RWPE2 (cell line): Measurements from ENCODE around the gene KREMEN1.

Source experiments
- ATAC-seq: fragments of 200-7000 bp; cut with Tn5 transposase; 3 replicates; pipeline ENCODE4 v1.9.1; 2021; ENCODE audit warnings: low read depth
- DNase-seq: peaks from one replicate; pipeline ENCODE4 v3.0.0-alpha.2; 2020; ENCODE audit warnings: low spot score
- H3K27ac ChIP-seq: fragments of 450-650 bp; 2 replicates; pipeline ENCODE4 v1.5.1; 2017; ENCODE audit warnings: mild to moderate bottlenecking; ENCODE audit not compliant: poor library complexity, severe bottlenecking
- H3K27me3 ChIP-seq: fragments of 250-450 bp; sonication (Bioruptor Pico); 2 replicates; pipeline ENCODE4 v1.5.1; 2021; ENCODE audit warnings: mild to moderate bottlenecking, moderate library complexity; ENCODE audit not compliant: insufficient read depth, poor library complexity, severe bottlenecking
- H3K36me3 ChIP-seq: fragments of 250-450 bp; sonication (Bioruptor Pico); 2 replicates; pipeline ENCODE4 v1.5.1; 2020; ENCODE audit warnings: low read depth, mild to moderate bottlenecking, moderate library complexity
- H3K4me1 ChIP-seq: fragments of 250-450 bp; sonication (Bioruptor Pico); 2 replicates; pipeline ENCODE4 v1.5.1; 2021; ENCODE audit warnings: mild to moderate bottlenecking, moderate library complexity; ENCODE audit not compliant: insufficient read depth, poor library complexity, severe bottlenecking
- H3K4me3 ChIP-seq: fragments of 250-450 bp; sonication (Bioruptor Pico); 2 replicates; pipeline ENCODE4 v1.5.1; 2021; ENCODE audit warnings: mild to moderate bottlenecking, moderate library complexity; ENCODE audit not compliant: severe bottlenecking
- H3K9me3 ChIP-seq: fragments of 250-450 bp; sonication (Bioruptor Pico); 2 replicates; pipeline ENCODE4 v1.5.1; 2021; ENCODE audit warnings: mild to moderate bottlenecking, moderate library complexity; ENCODE audit not compliant: severe bottlenecking
- TF ChIP-seq, protein P1 (sequence below): fragments of 450-650 bp; IDR thresholded peaks from one replicate; pipeline ENCODE4 v1.5.1; 2017; ENCODE audit warnings: mild to moderate bottlenecking, moderate library complexity; ENCODE audit not compliant: poor library complexity, severe bottlenecking

The KREMEN1 gene

DNA sequence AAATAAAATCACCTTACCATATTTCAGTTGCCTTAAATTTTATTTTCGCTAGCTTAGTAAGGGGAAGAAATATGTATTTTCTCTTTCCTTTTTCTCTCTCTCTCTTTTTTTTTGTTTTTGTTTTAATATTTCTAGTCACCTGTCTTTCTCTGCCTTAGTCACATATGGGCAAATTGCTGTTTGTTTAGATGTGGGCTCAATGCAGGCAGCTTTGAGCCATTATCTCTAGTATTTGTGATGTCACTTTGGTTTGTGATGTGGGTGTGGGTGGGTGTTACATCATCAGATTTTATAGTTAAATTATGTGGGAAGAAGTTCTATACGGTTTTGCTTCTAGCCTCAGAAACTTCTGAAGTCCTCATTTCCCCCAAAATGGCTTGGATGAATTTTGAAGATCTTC is 11.1 kb upstream of the KREMEN1 start, which contains the start of gene C22orf31:
TSS of gene C22orf31 (minus strand) at position 59 of the 400 bp plus-strand sequence. CDS start at position 20, 39 bp downstream.
- Histone ChIP-seq H3K36me3 (no peaks in the 10 kb centered on the region), H3K4me3 (no peak within 1 kb of the TSS), H3K27ac (no peak within 1 kb of the TSS), H3K27me3 (no peaks in the 10 kb centered on the region), H3K9me3 (peaks cover 2% of the 10 kb centered on the region), H3K4me1 (no peaks in the 10 kb centered on the region)
- DNase-seq (no peak), ATAC-seq (no peak)
- TF ChIP-seq, protein P1, sequence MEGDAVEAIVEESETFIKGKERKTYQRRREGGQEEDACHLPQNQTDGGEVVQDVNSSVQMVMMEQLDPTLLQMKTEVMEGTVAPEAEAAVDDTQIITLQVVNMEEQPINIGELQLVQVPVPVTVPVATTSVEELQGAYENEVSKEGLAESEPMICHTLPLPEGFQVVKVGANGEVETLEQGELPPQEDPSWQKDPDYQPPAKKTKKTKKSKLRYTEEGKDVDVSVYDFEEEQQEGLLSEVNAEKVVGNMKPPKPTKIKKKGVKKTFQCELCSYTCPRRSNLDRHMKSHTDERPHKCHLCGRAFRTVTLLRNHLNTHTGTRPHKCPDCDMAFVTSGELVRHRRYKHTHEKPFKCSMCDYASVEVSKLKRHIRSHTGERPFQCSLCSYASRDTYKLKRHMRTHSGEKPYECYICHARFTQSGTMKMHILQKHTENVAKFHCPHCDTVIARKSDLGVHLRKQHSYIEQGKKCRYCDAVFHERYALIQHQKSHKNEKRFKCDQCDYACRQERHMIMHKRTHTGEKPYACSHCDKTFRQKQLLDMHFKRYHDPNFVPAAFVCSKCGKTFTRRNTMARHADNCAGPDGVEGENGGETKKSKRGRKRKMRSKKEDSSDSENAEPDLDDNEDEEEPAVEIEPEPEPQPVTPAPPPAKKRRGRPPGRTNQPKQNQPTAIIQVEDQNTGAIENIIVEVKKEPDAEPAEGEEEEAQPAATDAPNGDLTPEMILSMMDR = no peak

DNA sequence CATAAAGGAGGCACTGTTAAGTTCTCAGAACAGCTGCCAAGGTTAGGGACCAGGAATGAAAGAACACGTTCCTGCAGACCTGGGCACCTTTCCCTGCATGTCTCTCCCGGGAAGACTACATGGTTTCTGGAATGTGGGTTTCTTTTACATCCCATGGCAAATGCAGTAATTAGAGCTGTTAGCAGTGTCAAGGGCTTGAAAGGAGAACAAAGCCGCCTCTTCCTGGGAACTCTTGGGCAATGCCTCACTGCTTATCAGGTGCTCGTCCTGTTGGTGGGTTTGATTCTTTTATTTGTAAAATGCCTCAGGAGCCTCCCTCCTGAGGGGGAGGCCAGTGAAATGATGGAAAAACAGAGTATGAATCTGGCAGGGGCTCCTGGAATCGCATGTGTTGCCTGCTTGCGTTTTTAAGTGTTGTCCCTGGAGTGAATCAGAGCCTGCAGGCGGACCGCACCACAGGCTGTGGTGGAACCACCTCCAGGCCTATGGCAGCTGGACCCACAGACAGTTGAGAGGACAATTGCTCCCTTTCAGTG is 10.5 kb upstream of the KREMEN1 start:
- Histone ChIP-seq H3K9me3 (no peaks in the 10 kb centered on the region), H3K27ac (no peak overlapping the region), H3K27me3 (no peaks in the 10 kb centered on the region), H3K36me3 (no peaks in the 10 kb centered on the region), H3K4me3 (no peak overlapping the region), H3K4me1 (no peaks in the 10 kb centered on the region)
- ATAC-seq (no peak), DNase-seq (no peak)
- TF ChIP-seq, protein P1 = no peak

DNA sequence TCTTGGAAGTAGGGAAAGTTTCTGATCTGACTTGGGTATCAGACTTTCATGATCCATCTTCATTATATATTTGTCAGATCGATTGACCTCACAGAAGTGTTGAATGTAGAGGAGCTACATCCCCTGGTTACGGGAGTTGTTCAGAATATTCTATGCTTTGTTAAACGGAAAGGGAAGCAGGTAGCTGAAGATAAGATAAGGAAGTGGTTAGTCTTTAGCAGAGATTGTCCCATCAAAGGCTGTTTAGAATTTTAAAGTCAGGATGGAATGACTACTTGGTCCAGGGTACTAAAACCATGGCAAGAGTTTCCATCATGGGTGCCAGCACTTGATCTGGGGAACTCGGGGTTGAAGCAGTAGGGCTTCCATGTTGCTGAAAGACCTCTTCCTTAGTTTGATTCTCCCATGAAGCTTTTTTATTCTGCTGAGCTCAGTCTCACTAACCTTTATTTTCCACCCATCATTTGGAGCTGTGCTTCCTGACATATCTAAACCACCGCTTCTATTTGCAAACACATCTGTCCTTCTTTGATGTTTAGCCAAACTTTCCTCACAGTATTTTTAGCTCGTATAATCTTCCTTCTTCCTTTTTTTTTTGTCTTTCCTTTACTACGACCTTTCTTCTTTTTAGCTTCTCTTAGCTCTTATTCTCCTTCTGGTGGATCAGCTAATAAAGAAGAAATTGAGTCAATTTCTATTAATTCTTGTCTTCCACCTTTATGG is 7.2 kb upstream of the KREMEN1 start:
- Histone ChIP-seq H3K9me3 (no peaks in the 10 kb centered on the region), H3K4me3 (no peak overlapping the region), H3K36me3 (no peaks in the 10 kb centered on the region), H3K27me3 (no peaks in the 10 kb centered on the region), H3K4me1 (no peaks in the 10 kb centered on the region), H3K27ac (no peak overlapping the region)
- DNase-seq (no peak), ATAC-seq (no peak)
- TF ChIP-seq, protein P1 = no peak

DNA sequence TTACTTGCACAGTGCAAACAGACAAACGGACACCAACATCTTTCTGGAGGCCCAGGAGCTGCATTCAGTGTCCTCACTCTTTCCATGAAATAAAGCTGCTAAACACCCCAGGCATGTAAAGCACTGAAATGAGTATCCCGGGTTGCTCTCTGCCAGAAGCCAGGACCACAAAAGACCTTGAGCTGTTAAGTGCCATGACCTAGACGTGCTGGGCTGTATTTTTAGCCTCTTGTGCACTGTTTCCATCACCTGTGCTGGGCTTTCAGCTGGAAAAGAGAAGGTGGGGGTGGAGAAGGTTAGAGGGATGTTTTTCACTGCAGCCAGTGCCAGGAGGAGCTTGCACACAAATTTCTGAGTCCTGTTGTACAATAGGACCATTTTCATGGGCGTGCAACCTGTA is 3.4 kb upstream of the KREMEN1 start:
- H3K36me3 ChIP-seq = no peaks in the 10 kb centered on the region
- H3K27ac ChIP-seq = no peak overlapping the region
- H3K4me1 ChIP-seq = peaks cover 13% of the 10 kb centered on the region
- no peaks in the 10 kb centered on the region for H3K9me3 ChIP-seq
- ATAC-seq (no peak), DNase-seq (no peak)
- no peak overlapping the region for H3K4me3 ChIP-seq
- TF ChIP-seq, protein P1 = no peak
- no peaks in the 10 kb centered on the region for H3K27me3 ChIP-seq

DNA sequence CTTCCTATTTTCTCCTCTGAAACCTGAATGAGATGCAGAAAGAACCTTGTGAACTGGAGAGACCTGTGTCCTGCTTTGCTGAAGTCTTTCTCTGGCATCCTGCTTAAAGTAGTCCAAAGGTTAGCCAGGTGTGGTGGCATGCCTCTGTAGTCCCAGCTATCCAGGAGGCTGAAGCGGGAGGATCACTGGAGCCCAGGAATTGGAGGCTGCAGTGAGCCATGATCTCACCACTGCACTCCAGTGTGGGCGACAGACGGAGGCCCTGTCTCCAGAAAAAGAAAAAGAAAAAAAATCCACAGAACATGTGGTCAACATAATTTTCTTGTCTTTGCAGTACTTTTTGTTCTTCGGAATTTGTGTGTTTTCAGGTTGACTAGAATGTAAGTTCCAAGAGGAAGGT is 2.3 kb upstream of the KREMEN1 start:
- Histone ChIP-seq H3K4me1 (peaks cover 13% of the 10 kb centered on the region), H3K9me3 (no peaks in the 10 kb centered on the region), H3K27ac (peak overlapping the region; percentile 37), H3K36me3 (no peaks in the 10 kb centered on the region), H3K4me3 (no peak overlapping the region), H3K27me3 (no peaks in the 10 kb centered on the region)
- TF ChIP-seq, protein P1 = no peak
- ATAC-seq = no peak
- DNase-seq = no peak
